ENCODE data around the gene ARHGAP42. TPM values are rescaled to one million over a fixed set of nuclear protein-coding genes. Genes with fewer than 3 reads are reported as not detected.
A peak's percentile ranks its signal among the peaks of the same experiment; 100 is the strongest.

The ARHGAP42 gene
- total and polyA plus RNA-seq, 12 donors = 2.5 to 25.0 (median 11.5) TPM

- TF ChIP-seq, protein P1, sequence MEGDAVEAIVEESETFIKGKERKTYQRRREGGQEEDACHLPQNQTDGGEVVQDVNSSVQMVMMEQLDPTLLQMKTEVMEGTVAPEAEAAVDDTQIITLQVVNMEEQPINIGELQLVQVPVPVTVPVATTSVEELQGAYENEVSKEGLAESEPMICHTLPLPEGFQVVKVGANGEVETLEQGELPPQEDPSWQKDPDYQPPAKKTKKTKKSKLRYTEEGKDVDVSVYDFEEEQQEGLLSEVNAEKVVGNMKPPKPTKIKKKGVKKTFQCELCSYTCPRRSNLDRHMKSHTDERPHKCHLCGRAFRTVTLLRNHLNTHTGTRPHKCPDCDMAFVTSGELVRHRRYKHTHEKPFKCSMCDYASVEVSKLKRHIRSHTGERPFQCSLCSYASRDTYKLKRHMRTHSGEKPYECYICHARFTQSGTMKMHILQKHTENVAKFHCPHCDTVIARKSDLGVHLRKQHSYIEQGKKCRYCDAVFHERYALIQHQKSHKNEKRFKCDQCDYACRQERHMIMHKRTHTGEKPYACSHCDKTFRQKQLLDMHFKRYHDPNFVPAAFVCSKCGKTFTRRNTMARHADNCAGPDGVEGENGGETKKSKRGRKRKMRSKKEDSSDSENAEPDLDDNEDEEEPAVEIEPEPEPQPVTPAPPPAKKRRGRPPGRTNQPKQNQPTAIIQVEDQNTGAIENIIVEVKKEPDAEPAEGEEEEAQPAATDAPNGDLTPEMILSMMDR (IDR thresholded peaks at IDR 0.05) = no peak
- TF ChIP-seq POLR2A (IDR thresholded peaks at IDR 0.05) = no peak
- Histone ChIP-seq H3K27ac (no peak overlapping the region), H3K27me3 (no peaks in the 10 kb centered on the region), H3K4me1 (replicated peaks in 1 of 2) (no peaks in the 10 kb centered on the region), H3K9me3 (replicated peaks in 1 of 3) (peaks cover 0 to 8% (median 0%) of the 10 kb centered on the region in 3 donors), H3K4me3 (no peak overlapping the region), H3K36me3 (replicated peaks in 1 of 2) (no peaks in the 10 kb centered on the region)
- WGBS, 4 donors = 48 to 75% (median 63%) methylated on average over 1 of the region's 1 CpG
- intact Hi-C loops (cut with DNase I) = no loop called here
- DNase-seq = no peak
Measured at GRCh38 chr11:100726680-100727079, 39.6 kb downstream of the ARHGAP42 start.

DNA sequence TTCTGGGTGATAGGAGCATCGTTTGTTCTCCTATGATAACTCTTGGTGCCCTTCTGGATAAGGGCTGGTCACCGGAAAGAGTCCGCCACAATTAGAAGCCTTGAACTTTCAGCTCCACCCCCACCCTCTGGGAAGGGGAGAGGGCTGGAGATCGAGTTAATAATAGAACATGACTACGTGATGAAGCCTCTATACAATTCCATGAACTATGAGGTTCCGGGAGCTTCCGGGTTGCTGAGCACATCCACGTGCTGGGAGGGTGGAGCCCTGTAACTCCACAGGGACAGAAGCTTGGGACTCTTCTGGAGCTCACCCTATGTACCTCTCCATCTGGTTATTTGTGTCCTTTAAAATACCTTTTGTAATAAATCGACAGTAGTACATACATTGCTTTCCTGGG lies 40.3 kb downstream of the ARHGAP42 start:
- H3K27me3 ChIP-seq = no peaks in the 10 kb centered on the region
- H3K4me3 ChIP-seq = no peak overlapping the region
- TF ChIP-seq POLR2A (IDR thresholded peaks at IDR 0.05) = no peak
- TF ChIP-seq, protein P1 (IDR thresholded peaks at IDR 0.05) = no peak
- WGBS, 4 donors = 44 to 50% (median 46%) methylated on average over 8 to 9 of the region's 9 CpGs
- peaks cover 0 to 8% (median 0%) of the 10 kb centered on the region in 3 donors for H3K9me3 ChIP-seq (replicated peaks in 1 of 3)
- intact Hi-C loops (cut with DNase I) = no loop called here
- no peak overlapping the region for H3K27ac ChIP-seq
- H3K36me3 ChIP-seq (replicated peaks in 1 of 2) = no peaks in the 10 kb centered on the region
- DNase-seq = peak in 2 of 7 donors; percentile 11 to 13
- no peaks in the 10 kb centered on the region for H3K4me1 ChIP-seq (replicated peaks in 1 of 2)

- Histone ChIP-seq H3K9me3 (replicated peaks in 1 of 3) (no peaks in the 10 kb centered on the region), H3K27me3 (no peaks in the 10 kb centered on the region), H3K36me3 (replicated peaks in 1 of 2) (no peaks in the 10 kb centered on the region), H3K4me1 (replicated peaks in 1 of 2) (no peaks in the 10 kb centered on the region), H3K4me3 (no peak overlapping the region), H3K27ac (no peak overlapping the region)
- no peak for DNase-seq
- 69 to 88% (median 78%) methylated on average over 3 of the region's 3 CpGs for WGBS, 4 donors
- intact Hi-C loops (cut with DNase I) = no loop called here
- TF ChIP-seq, protein P1 (IDR thresholded peaks at IDR 0.05) = no peak
- no peak for TF ChIP-seq POLR2A (IDR thresholded peaks at IDR 0.05)
Measured at GRCh38 chr11:100730266-100730665, 43.2 kb downstream of the ARHGAP42 start.

- no peaks in the 10 kb centered on the region for H3K9me3 ChIP-seq (replicated peaks in 1 of 3)
- H3K27me3 ChIP-seq = no peaks in the 10 kb centered on the region
- no peak for DNase-seq
- no peak overlapping the region for H3K27ac ChIP-seq
- no peak for TF ChIP-seq POLR2A (IDR thresholded peaks at IDR 0.05)
- TF ChIP-seq, protein P1 (IDR thresholded peaks at IDR 0.05) = no peak
- H3K4me1 ChIP-seq (replicated peaks in 1 of 2) = no peaks in the 10 kb centered on the region
- intact Hi-C loops (cut with DNase I) = no loop called here
- no peak overlapping the region for H3K4me3 ChIP-seq
- no peaks in the 10 kb centered on the region for H3K36me3 ChIP-seq (replicated peaks in 1 of 2)
- 64 to 95% (median 77%) methylated on average over 1 of the region's 1 CpG for WGBS, 4 donors
Measured at GRCh38 chr11:100731471-100731870, 44.4 kb downstream of the ARHGAP42 start.

Data from adrenal gland (tissue), 12 donors.